ENCODE data around the gene MVP. TPM values are rescaled to one million over a fixed set of nuclear protein-coding genes. Genes with fewer than 3 reads are reported as not detected.

MVP gene
- total RNA-seq, 1 donor from 2014 or later: 2.4 TPM

GRCh38 chr16:29811170-29811895 is 8.9 kb upstream of the MVP start:
- Histone ChIP-seq H3K36me3 (no peaks in the 10 kb centered on the region), H3K27ac (peak overlapping the region; percentile 93), H3K4me2 (peak overlapping the region; percentile 88), H3K4me3 (peak overlapping the region; percentile 83), H2AFZ (replicated peaks) (no peak overlapping the region), H3K9ac (no peak overlapping the region), H3K9me3 (ENCODE audit: low read depth) (no peaks in the 10 kb centered on the region), H3K27me3 (no peaks in the 10 kb centered on the region), H4K20me1 (ENCODE audit: low read depth) (peaks cover 45% of the 10 kb centered on the region), H3K79me2 (ENCODE audit: low read depth) (peaks cover 72% of the 10 kb centered on the region), H3F3A (ENCODE audit: low read depth) (peaks cover 85% of the 10 kb centered on the region), H3K4me1 (peaks cover 52% of the 10 kb centered on the region)
- Mint-ChIP-seq H3K4me1 (peaks cover 64% of the 10 kb centered on the region), H3K27ac (peak overlapping the region; percentile 85), H3K4me3 (peak overlapping the region; percentile 98), H3K27me3 (ENCODE audit: insufficient read depth, low read depth) (peaks cover 15% of the 10 kb centered on the region), H3K9me3 (no peaks in the 10 kb centered on the region), H3K36me3 (peaks cover 7% of the 10 kb centered on the region)
- peak; percentile 98 for DNase-seq (ENCODE audit: low spot score)
- no peak for TF ChIP-seq EZH2phosphoT487 (IDR thresholded peaks at IDR 0.05)
- no peak for TF ChIP-seq EZH2 (IDR thresholded peaks at IDR 0.05)
- no peak for TF ChIP-seq CTCF (IDR thresholded peaks at IDR 0.05)

- Mint-ChIP-seq H3K27me3 (ENCODE audit: insufficient read depth, low read depth) (peaks cover 16% of the 10 kb centered on the region), H3K36me3 (peaks cover 7% of the 10 kb centered on the region), H3K4me3 (peak within 1 kb of the TSS; percentile 98), H3K9me3 (no peaks in the 10 kb centered on the region), H3K27ac (peak within 1 kb of the TSS; percentile 85), H3K4me1 (peaks cover 68% of the 10 kb centered on the region)
- no peaks in the 10 kb centered on the region for H3K9me3 ChIP-seq (ENCODE audit: low read depth)
- H4K20me1 ChIP-seq (ENCODE audit: low read depth): peaks cover 51% of the 10 kb centered on the region
- H3K4me2 ChIP-seq: peak within 1 kb of the TSS; percentile 88
- H3K36me3 ChIP-seq: no peaks in the 10 kb centered on the region
- H3K4me3 ChIP-seq: peak within 1 kb of the TSS; percentile 83
- peaks cover 84% of the 10 kb centered on the region for H3F3A ChIP-seq (ENCODE audit: low read depth)
- H3K9ac ChIP-seq: peak within 1 kb of the TSS; percentile 54
- DNase-seq (ENCODE audit: low spot score): peak; percentile 92
- H3K27ac ChIP-seq: peak within 1 kb of the TSS; percentile 93
- H2AFZ ChIP-seq (replicated peaks): no peak within 1 kb of the TSS
- H3K4me1 ChIP-seq: peaks cover 52% of the 10 kb centered on the region
- H3K27me3 ChIP-seq: no peaks in the 10 kb centered on the region
- TF ChIP-seq CTCF (IDR thresholded peaks at IDR 0.05): peak; percentile 3
- TF ChIP-seq EZH2phosphoT487 (IDR thresholded peaks at IDR 0.05): no peak
- H3K79me2 ChIP-seq (ENCODE audit: low read depth): peaks cover 78% of the 10 kb centered on the region
These were observed 8.2 kb upstream of the MVP start, which contains the start of gene PRRT2 for GRCh38 chr16:29811896-29812665. Gene PRRT2, plus strand, starts transcription at chr16:29812193. Its CDS starts 862 bp downstream, at chr16:29813055.

GRCh38 chr16:29812754-29813643 is 7.3 kb upstream of the MVP start:
- peak overlapping the region; percentile 54 for H3K9ac ChIP-seq
- H3K4me1 ChIP-seq: peaks cover 58% of the 10 kb centered on the region
- peak overlapping the region; percentile 56 for H3K27ac ChIP-seq
- DNase-seq (ENCODE audit: low spot score): peak; percentile 23
- no peaks in the 10 kb centered on the region for H3K9me3 Mint-ChIP-seq
- peak overlapping the region; percentile 88 for H3K4me2 ChIP-seq
- H3K27ac Mint-ChIP-seq: peak overlapping the region; percentile 37
- H3K4me1 Mint-ChIP-seq: peaks cover 70% of the 10 kb centered on the region
- H3K4me3 Mint-ChIP-seq: peak overlapping the region; percentile 98
- H3K79me2 ChIP-seq (ENCODE audit: low read depth): peaks cover 78% of the 10 kb centered on the region
- TF ChIP-seq CTCF (IDR thresholded peaks at IDR 0.05) (no peak), EZH2phosphoT487 (IDR thresholded peaks at IDR 0.05) (no peak), EZH2 (IDR thresholded peaks at IDR 0.05) (no peak)
- H4K20me1 ChIP-seq (ENCODE audit: low read depth): peaks cover 52% of the 10 kb centered on the region
- peaks cover 78% of the 10 kb centered on the region for H3F3A ChIP-seq (ENCODE audit: low read depth)
- H3K27me3 Mint-ChIP-seq (ENCODE audit: insufficient read depth, low read depth): peaks cover 16% of the 10 kb centered on the region
- no peak overlapping the region for H2AFZ ChIP-seq (replicated peaks)
- peaks cover 8% of the 10 kb centered on the region for H3K36me3 Mint-ChIP-seq
- H3K27me3 ChIP-seq: no peaks in the 10 kb centered on the region
- H3K36me3 ChIP-seq: no peaks in the 10 kb centered on the region
- H3K9me3 ChIP-seq (ENCODE audit: low read depth): no peaks in the 10 kb centered on the region
- peak overlapping the region; percentile 83 for H3K4me3 ChIP-seq
